NCI-H146 (cell line): Measurements from ENCODE around the gene RAP2B.

Source experiments
- DNase-seq: peaks from one replicate; lab custom pipeline; 2025; lab: John Stamatoyannopoulos, UW

The RAP2B gene

DNA sequence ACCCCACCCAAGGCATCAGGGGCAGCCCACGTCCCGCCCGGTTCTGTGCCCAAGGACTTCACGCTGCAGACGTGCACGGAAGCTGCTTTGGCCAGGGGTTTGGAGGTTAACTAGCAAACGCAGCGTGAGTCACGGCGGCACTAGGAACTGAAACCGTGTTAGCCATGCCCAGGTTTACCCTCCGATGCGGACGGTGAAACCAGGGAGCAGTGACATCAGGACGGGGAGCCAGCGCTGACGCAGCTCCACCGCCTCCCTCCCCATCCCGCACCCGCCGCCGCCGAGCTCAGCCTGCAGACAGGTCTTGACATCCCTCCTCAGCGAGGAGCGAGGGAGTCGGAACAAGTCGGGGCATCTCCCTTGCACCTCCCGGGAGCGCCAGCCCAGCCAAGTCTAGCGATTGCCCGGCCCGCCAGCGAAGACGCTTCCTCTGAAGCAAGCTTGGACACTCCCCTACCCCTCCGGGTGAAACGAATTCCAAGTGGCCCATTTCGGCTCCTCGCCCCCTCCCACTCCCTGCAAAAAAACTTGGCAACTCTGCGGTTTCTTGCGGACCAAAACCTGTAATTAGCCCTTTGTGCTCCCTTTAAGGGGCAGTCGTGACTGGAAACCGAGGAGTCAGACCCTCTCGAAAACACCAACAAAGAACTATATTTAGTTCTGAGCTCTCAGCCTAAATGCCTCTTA is 1.4 kb upstream of the RAP2B start:
- no peak for DNase-seq

DNA sequence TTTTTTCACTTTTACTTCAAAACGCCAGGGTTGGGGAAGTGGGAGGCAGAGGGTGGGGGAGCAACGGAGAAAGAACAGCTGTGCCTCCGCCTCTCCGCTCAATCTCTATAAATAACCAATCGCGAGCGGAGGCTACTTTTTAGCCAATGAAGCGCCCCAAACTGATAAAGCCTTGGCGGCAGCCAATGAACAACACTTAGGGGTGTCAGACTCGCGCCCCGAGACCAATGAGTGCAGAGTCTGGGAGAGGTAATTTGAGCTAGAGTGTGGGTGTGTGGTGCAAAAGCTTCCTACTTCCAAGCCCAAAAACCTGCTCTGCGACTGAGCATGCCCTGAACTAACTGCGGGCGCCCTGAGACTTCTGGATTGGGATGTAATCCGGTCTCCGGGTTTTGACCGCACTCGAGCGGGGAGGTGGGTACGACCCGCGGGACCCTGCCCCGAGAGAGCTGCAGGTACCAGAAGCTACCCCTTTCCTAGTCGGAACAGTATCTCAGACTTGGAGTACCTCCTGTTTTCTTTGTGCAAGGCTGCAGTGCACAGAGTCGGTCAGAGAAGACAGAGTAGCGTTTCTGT is 800 bp upstream of the RAP2B start:
- DNase-seq, result peak; percentile 49

DNA sequence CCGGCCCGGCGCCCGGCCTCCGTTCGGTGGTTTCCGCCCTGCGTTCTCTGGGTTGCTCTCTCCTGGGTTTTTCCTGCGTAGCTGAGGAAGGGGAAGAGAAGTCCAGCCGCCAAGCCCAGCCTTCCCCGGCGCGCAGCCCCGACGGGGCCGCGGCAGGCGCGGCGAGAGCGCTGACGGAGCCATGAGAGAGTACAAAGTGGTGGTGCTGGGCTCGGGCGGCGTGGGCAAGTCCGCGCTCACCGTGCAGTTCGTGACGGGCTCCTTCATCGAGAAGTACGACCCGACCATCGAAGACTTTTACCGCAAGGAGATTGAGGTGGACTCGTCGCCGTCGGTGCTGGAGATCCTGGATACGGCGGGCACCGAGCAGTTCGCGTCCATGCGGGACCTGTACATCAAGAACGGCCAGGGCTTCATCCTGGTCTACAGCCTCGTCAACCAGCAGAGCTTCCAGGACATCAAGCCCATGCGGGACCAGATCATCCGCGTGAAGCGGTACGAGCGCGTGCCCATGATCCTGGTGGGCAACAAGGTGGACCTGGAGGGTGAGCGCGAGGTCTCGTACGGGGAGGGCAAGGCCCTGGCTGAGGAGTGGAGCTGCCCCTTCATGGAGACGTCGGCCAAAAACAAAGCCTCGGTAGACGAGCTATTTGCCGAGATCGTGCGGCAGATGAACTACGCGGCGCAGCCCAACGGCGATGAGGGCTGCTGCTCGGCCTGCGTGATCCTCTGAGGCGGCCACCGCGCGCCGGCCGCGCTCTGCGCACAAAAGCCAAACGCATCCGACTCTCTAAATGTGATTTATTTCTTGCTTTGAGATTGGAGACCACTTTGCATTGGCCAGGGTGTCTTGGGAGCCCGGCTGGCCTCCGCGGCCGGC is 727 bp downstream of the RAP2B start:
- DNase-seq, result peak; percentile 19

DNA sequence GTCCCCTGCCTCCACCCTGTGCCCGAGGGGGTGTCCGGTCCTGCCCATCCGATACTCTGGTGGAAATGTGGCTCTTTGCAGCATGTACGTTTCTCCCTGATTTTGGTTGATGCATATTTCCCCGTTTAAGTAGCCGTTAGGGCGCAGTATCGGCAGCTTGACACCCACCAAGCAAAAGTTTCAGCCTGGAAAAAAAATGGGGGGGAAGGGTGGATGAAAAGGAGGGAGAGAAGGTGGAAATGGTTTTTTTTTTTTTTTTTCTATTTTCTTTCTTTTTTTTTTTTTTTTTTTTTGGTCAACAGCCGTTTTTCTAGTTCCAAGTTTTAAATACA is 1.3 kb downstream of the RAP2B start:
- DNase-seq, result no peak

DNA sequence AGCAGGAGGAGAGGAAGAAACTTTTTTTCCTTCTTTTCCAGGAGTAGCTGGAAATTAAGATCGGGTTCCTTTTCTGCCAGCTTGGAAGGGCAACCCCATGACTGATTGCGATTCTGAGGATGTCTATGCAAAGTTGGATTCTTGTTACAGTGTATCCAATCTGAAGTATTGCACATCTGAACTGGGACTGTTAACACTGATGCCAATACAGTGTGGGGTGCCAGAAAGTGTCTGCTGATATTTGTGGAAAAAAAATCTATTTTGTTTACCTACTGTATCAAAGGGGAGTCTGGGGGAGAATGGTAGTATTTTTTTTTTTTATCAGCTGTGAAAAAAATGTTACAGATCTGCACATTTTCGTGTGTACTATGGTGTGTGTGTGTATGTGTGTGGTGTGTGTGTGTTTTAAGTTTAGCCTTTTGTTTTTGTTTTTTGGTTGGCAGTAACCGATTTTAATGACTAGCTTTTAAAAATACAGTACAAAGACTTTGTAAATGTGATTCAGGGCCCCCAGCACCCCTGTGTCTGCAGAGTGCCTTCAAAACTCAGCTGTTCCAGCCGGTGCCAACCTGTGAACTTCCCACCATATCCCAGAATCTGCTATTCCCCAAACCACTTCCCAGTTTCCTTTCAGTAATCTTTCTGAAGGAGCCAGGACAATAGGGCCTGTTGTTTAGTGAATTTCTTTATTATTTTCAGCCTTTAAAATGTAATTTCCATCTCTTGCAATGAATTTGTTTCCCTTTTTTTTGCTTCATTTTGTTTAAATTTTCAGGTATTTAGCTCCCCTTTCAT is 1.9 kb downstream of the RAP2B start:
- no peak for DNase-seq

DNA sequence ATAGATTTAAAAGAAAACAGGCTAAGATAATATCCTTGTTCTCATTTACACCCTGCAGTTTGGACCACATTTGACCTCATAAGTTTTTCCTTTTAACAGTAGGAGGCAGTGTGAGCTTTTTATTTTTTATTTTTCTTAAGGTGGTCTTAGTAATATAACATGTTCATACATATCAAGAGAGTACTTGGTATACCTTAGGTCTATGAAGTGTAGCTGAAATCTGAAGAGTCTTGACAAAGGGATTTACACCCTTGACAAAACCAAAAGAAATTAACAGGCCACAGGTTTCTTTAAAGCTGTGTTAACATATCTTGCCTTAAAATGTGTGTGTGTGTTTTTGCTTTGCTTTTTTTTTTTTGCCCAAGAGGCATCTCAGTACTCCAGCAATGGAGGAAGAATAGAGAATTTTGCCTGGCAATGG is 3.2 kb downstream of the RAP2B start:
- DNase-seq, result no peak

DNA sequence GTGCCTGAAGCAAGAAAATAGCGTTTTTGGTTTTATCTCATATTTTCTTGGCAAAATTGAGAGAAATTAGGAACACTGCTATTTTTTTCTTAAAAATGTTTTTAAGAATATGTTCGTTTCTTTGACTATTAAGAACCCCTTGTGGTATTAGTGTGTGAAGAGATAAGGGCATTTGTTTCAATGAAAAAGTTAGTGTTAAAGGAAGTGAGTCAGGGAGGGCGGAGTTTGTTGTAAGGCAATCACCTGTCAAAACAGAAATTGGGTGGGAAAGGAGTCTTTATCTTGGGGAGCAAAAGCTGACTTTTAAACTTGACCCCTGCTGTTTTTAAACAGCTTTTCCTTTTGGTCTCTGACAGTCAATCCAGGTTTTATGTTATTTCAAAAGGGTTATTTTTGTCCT is 4.2 kb downstream of the RAP2B start:
- no peak for DNase-seq

DNA sequence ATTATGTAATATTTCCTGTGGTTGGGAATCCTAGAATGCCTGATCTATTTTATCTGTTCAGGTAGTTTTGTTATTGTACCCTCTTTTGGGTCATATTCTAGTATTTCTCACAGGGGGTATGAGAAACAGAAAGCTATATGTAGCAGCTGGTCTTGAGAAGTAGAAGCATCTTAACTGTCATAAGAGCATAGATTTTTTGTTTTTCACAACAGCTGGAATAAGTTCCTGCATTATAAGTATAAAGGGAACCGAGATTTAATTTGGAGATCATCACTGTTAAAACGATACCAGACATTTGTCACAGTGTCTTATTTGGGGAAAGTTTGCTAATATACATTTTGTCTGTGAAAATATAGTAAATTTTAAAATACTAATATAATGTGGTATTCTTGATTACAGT is 4.8 kb downstream of the RAP2B start:
- no peak for DNase-seq

DNA sequence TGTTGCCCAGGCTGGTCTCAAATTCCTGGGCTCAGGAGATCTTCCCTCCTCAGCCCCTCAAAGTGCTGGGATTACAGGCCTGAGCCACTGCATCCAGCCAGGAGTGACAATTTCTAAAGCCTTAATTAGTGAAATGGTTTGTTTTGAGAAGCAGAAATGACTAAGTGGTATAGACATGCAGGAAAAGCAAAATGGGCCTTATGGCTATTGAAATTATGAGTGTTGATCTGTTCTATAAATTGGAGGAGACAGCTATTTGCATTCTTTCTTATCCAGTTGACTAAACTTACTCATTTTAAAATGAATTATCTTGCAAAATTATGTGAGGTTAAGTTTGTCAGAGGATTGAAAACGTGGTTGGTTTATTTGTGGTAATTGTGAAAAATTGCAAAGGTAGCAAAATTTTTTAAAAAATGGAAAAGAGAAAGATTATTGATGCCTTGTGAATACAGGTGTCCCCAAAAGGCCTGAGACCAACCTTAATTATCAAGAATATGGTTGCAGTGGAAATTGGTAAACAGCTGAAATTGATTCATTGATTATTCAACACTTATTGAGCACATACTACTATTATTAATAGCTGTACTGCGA is 7.9 kb downstream of the RAP2B start:
- DNase-seq, result no peak

DNA sequence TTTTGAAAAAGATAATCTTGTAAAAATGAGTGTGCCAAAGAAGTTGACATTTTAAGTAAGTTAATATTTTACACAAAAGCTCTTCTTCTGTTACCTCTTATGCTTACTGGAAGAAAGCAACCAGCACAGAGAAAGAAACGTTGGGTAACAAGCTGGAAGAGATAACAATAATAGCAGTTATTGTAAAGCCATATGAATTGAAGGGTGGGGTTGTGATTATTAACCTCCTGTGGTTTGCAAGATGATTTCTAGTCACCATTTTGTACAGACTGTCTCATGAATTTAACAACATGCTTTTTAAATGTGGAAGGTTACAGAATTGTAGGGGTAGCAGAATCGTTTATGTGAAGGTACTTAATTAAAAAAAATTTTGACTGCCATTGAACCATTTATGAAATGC is 9.2 kb downstream of the RAP2B start:
- DNase-seq, result no peak

DNA sequence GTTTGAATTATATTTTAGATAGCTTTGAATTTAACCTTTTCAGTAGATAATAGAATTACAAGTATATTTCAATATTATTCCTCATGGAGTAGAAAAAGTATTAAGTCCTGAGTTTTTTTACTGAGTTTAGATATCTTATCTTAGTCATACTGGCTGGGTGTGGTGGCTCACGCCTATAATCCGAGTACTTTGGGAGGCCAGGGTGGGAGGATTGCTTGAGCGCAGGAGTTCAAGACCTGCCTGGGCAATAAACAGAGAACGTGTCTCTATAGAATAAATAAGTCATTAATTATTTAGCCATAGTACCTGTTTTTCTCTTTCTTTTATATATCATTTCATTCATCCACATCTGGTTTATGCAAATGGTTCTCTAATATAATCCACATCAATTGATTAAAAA is 9.9 kb downstream of the RAP2B start:
- no peak for DNase-seq

DNA sequence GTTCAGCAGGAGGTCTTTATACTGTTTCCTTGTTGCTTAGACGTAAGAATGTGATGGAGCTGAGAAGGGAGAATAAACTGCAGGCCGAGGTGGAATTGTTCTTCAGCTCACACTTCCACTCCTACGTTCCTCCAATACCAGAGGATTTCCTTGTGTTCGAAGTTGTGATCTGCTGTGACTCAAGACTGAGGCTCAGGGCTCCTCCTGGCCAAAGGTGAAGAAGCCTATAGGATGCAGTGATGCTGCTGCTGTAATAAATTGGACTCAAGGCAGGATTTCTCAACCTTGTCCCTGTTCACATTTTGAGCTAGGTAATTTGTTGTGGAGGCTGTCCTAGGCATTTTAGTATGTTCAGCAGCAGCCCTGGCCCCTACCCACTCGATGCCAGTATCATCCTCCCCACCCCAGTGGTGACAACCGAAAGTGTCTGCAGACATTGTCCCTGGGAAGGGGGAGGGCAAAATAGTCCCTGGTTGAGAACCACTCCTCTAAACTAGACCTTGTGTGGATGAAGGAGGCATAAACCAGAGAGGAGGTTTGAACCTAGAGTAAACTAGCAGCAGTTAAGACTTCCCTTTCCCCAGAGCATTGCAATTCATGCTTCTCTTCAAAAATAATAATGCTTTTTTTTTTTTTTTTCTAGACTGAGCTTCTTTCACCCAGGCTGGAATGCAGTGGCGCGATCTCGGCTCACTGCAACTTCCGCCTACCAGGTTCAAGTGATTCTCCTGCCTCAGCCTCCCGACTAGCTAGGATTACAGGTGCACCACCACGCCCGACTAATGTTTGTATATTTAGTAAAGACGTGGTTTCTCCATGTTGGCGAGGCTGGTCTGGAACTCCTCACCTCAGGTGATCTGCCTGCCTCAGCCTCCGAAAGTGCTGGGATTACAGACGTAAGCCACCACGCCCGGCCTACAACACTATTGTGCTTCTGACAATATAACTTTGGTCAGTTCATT is 11.1 kb downstream of the RAP2B start:
- no peak for DNase-seq

DNA sequence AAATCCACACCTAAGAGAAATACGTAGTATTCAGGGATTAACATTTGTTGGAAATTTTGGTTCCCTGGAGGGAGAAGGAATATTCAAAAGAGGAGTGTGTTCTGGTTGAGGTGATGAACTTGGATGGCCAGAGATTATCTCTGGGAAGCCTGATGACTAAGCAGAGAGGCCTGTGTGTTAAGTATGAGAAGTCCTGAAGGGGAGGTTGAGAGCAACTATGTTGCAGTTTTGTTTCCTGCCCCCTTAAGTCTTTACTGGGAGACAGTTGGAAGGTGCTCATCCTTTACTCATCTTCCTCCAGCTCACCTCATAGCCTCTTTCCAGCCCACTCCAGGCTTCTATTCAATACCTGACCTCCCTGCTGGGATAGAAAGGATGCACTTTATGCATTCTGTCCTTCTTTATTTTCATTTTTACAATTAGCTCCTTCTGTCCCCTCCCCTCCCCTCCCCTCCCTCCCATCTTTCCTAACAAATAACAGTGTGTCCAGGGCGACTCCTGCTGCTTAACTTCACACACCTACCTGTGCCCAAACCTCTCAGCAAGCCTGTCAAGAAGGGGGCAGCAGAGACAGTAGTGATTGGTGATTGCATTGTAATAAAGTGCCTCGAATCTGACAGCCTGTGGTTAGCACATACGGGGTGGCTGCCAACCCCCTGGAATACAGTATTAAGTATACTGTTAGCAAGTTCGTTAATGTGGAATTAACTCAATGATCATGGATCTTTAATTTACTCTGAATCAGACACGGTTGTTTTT is 11.9 kb downstream of the RAP2B start:
- DNase-seq, result no peak

DNA sequence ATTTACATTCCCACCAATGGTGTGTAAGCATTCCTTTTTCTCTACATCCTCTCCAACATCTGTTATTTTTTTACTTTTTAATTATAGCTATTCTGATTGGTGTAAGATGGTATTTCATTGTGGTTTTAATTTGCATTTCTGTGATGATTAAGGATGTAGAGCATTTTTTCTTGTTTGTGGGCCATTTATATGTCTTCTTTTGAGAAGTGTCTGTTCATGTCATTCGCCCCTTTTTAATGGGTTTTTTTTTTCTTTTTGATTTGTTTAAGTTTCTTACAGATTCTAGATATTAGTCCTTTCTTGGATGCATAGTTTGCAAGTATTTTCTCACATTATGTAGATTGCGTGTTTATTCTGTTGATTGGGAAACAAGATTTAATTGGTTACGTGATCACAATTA is 14.2 kb downstream of the RAP2B start:
- no peak for DNase-seq

DNA sequence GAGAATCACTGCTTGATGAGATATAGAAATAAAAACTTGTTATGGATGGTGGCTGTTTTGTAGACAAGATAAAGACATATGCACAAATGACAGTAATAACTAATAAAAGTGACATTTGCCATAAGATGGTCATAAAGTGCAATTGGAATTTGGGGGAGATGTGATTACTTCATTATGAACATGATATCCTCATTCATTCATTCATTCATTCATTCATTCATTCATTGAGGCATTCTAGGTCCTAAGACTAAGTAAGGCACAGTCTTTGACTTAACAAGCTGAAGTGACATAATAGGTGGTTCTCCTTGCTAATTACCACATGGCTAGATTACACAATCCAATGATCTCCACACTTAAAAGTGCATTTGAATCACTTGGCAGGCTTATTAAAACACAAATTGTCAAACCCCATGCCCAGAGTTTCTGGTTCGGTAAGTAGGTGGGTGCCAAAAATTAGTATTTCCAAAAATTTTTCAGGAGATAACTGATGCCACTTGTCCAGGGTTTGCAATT is 18.9 kb downstream of the RAP2B start:
- DNase-seq, result no peak

DNA sequence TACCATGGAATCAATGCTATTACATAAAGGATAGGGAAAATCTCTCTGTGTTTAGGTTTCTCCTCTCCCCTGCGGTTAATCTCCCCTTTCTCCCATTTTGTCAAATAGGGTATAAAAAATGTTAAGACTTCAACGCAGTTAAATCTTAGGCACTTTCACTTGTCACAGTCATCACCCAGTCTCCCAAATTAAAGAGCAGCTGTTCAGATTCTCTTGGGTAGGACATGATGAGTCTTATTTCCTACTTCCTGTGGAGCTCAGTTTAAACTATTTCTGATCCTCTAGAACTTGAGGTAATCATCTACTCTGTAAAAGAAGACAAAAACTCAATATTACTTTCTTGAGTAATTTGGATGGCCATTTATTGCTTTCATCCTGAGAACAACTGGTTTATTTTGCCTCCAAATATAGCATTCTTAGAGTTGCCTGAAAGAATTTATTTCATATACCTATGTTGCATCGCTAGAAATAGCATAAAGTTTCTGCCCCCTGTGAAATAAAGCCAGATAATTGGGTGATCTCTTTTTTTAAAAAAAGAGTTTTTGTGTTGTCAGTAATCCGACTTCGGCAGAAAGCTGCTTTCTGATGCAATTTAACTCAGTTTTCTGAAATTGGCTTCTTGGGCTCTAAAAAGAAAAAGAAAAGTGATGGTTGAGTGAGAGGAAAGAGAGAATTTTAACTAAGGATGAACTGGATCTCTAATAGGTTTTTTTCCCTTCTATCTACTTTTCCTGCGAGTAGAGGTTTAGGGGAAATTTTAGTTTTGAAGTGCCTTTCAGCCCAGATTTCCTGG is 20.7 kb downstream of the RAP2B start:
- DNase-seq, result no peak

DNA sequence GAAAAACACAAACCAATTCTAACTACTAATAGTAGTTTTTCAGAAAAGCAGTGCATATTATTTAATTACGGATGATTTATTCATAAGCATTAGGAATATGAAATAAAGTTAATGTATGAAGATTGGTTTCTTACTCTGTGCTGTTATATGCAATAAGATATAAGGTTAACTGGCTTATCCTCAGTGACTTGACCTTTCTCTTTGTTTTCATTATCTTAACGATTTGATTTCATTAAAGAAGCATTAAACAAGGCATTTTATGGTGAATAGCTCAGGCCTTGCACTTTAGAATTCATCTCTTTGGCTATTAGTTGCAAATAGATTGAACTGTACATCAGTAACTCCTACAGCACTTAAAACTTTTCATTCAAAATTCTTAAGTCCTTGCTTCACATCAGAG is 28.9 kb downstream of the RAP2B start:
- DNase-seq, result no peak

DNA sequence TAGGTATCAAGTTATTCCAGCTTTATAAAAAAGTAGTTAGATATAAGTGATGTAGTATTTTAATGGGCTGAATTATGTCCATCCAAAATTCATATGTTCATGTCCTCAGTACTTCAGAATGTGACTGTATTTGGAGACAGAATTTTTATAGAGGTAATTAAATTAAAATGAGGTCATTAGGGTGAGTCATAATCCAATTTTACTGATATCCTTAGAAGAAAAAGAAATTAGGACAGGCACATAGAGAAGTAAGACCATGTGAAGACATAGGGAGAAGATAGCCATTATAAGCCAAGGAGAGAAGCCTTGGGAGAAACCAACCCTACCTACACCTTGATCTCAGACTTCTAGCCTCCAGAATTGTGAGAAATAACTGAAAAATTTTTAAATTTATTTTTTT is 30.3 kb downstream of the RAP2B start:
- no peak for DNase-seq
